SU-DHL-6 (cell line): ENCODE data around the gene XRCC4.

Experiments used
- H2AFZ ChIP-seq: fragments of 200-600 bp; sonication (generic); 2 replicates; pipeline ENCODE4 v1.6.1; 2014; ENCODE audit warnings: low read depth, mild to moderate bottlenecking, moderate library complexity, mixed read lengths, antibody characterized with exemption, low read length; ENCODE audit not compliant: severe bottlenecking
- H3F3A ChIP-seq: fragments of 200-600 bp; shearing (Covaris generic); 2 replicates; pipeline ENCODE4 v1.6.0; 2016; ENCODE audit warnings: antibody characterized with exemption, mild to moderate bottlenecking; ENCODE audit not compliant: insufficient read depth
- H3K27ac ChIP-seq: fragments of 200-600 bp; sonication (generic); 2 replicates; pipeline ENCODE4 v1.5.1; 2016; ENCODE audit warnings: low read depth, mild to moderate bottlenecking, low read length, moderate library complexity, mixed read lengths
- H3K27me3 ChIP-seq: fragments of 200-600 bp; sonication (generic), shearing (Covaris generic); 2 replicates; pipeline ENCODE4 v1.6.0; 2014; ENCODE audit warnings: mild to moderate bottlenecking, low read length
- H3K36me3 ChIP-seq: fragments of 200-600 bp; sonication (generic); 2 replicates; pipeline ENCODE4 v1.6.1; 2014; ENCODE audit warnings: mild to moderate bottlenecking, low read length, mixed read lengths
- H3K4me2 ChIP-seq: fragments of 300-600, 200-600 bp; shearing (Covaris generic), sonication (generic); 2 replicates; pipeline ENCODE4 v1.6.0; 2014; ENCODE audit warnings: low read length, low read depth, mild to moderate bottlenecking; ENCODE audit not compliant: poor library complexity, severe bottlenecking
- H3K4me3 ChIP-seq: fragments of 200-600 bp; sonication (generic); 2 replicates; pipeline ENCODE4 v1.5.1; 2014; ENCODE audit warnings: antibody characterized with exemption, low read length, mild to moderate bottlenecking, mixed read lengths; ENCODE audit not compliant: insufficient read depth, poor library complexity, severe bottlenecking
- H3K79me2 ChIP-seq: fragments of 200-600 bp; sonication (generic); 2 replicates; pipeline ENCODE4 v1.6.1; 2014; ENCODE audit warnings: mild to moderate bottlenecking, low read length, moderate library complexity; ENCODE audit not compliant: insufficient read depth
- H3K9ac ChIP-seq: fragments of 200-600 bp; sonication (generic); 2 replicates; pipeline ENCODE4 v1.7.0; 2014; ENCODE audit warnings: mild to moderate bottlenecking, low read length
- H3K9me2 ChIP-seq: fragments of 200-600 bp; sonication (generic); replicated peaks from 2 replicates; pipeline ENCODE4 v1.6.1; 2014; ENCODE audit warnings: low read length; ENCODE audit not compliant: insufficient read depth
- H3K9me3 ChIP-seq: fragments of 200-600 bp; sonication (generic); 2 replicates; pipeline ENCODE4 v1.6.1; 2014; ENCODE audit warnings: low read length, mixed read lengths; ENCODE audit not compliant: insufficient read depth
- H4K20me1 ChIP-seq: fragments of 200-600 bp; sonication (generic); 2 replicates; pipeline ENCODE4 v1.6.1; 2014; ENCODE audit warnings: low read depth, mild to moderate bottlenecking, antibody characterized with exemption, low read length, moderate library complexity, mixed read lengths
- CTCF ChIP-seq: fragments of 200-600 bp; sonication (generic); IDR thresholded peaks from one replicate; pipeline ENCODE4 v1.5.1; 2017; ENCODE audit warnings: antibody characterized with exemption, mild to moderate bottlenecking, low read length, moderate library complexity; ENCODE audit not compliant: insufficient read depth, poor library complexity, severe bottlenecking
- EZH2phosphoT487 ChIP-seq: fragments of 200-600 bp; sonication (generic), shearing (Covaris generic); conservative IDR thresholded peaks from 2 replicates; pipeline ENCODE4 v1.6.1; 2018; ENCODE audit warnings: mild to moderate bottlenecking, antibody characterized with exemption, low read length, moderate library complexity, mixed read lengths

XRCC4 gene

GRCh38 chr5:83085106-83085505 is 7.8 kb downstream of the XRCC4 start:
- Histone ChIP-seq H3K27me3 (no peaks in the 10 kb centered on the region), H3K9me3 (no peaks in the 10 kb centered on the region)

GRCh38 chr5:83090169-83090568 is 12.8 kb downstream of the XRCC4 start:
- no peak overlapping the region for H3K9ac ChIP-seq

More at GRCh38 chr5:83085106-83085505, 7.8 kb downstream of the XRCC4 start:
- Histone ChIP-seq H3K9ac (no peak overlapping the region), H3K4me3 (no peak overlapping the region), H3K4me2 (no peak overlapping the region), H3K9me2 (no peaks in the 10 kb centered on the region), H4K20me1 (no peaks in the 10 kb centered on the region), H3K36me3 (no peaks in the 10 kb centered on the region), H3F3A (no peaks in the 10 kb centered on the region), H2AFZ (no peak overlapping the region), H3K27ac (no peak overlapping the region), H3K79me2 (peaks cover 4% of the 10 kb centered on the region; the same call in 1 of the 2 replicates)
- TF ChIP-seq CTCF (no peak), EZH2phosphoT487 (no peak)

DNA sequence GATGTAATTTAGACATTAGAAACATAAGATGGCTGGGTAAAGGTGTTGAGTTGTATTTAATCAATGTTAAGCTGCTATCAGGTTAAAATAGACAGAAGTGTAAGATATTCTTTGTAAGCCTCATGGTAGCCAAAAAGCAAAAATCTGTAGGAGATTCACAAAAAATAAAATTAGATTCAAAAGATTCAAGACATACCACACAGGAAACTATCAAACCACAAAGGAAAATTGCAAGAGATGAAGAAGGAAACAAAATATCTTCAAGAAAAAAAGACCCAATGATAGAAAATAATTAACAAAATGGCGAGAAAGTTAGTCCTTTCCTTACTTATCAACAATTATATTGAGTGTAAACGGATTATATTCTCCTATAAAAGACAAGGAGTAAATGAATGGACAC is 15.3 kb downstream of the XRCC4 start:
- Histone ChIP-seq H3K27ac (no peak overlapping the region), H3K9me3 (peaks cover 11% of the 10 kb centered on the region; the same call in 1 of the 2 replicates), H3K9me2 (no peaks in the 10 kb centered on the region), H2AFZ (no peak overlapping the region), H3K4me3 (no peak overlapping the region), H3F3A (no peaks in the 10 kb centered on the region), H3K9ac (no peak overlapping the region), H3K79me2 (peaks cover 21% of the 10 kb centered on the region), H4K20me1 (no peaks in the 10 kb centered on the region), H3K36me3 (peaks cover 10% of the 10 kb centered on the region; the same call in 1 of the 2 replicates), H3K4me2 (no peak overlapping the region), H3K27me3 (no peaks in the 10 kb centered on the region)
- no peak for TF ChIP-seq EZH2phosphoT487
- no peak for TF ChIP-seq CTCF

More at GRCh38 chr5:83090169-83090568, 12.8 kb downstream of the XRCC4 start:
- no peak for TF ChIP-seq EZH2phosphoT487
- TF ChIP-seq CTCF = no peak
- Histone ChIP-seq H3K27me3 (no peaks in the 10 kb centered on the region), H3K79me2 (peaks cover 13% of the 10 kb centered on the region), H4K20me1 (no peaks in the 10 kb centered on the region), H3K4me3 (no peak overlapping the region), H2AFZ (no peak overlapping the region), H3K36me3 (peaks cover 10% of the 10 kb centered on the region; the same call in 1 of the 2 replicates), H3K27ac (no peak overlapping the region), H3K9me3 (peaks cover 11% of the 10 kb centered on the region; the same call in 1 of the 2 replicates), H3K9me2 (no peaks in the 10 kb centered on the region), H3F3A (no peaks in the 10 kb centered on the region), H3K4me2 (no peak overlapping the region)
